ENCODE data around the gene NHSL2.
A peak's percentile ranks its signal among the peaks of the same experiment; 100 is the strongest.

Gene NHSL2

GRCh38 chrX:72020788-72021187 is 110.1 kb downstream of the NHSL2 start:
- no peak for DNase-seq

GRCh38 chrX:72021975-72022374 is 111.3 kb downstream of the NHSL2 start:
- no peak for DNase-seq

GRCh38 chrX:72023071-72023470 is 112.4 kb downstream of the NHSL2 start:
- no peak for DNase-seq

- no peak for DNase-seq
These were observed 114.7 kb downstream of the NHSL2 start for GRCh38 chrX:72025236-72025770.

- no peak for DNase-seq
These were observed 115.8 kb downstream of the NHSL2 start for GRCh38 chrX:72026341-72027023.

GRCh38 chrX:72027024-72027913 is 116.6 kb downstream of the NHSL2 start:
- no peak for DNase-seq

GRCh38 chrX:72027914-72028307 is 117.3 kb downstream of the NHSL2 start:
- DNase-seq: no peak

- DNase-seq: no peak
These were observed 118.2 kb downstream of the NHSL2 start for GRCh38 chrX:72028701-72029470.

- no peak for DNase-seq
These were observed 119.1 kb downstream of the NHSL2 start for GRCh38 chrX:72029483-72030411.

- no peak for DNase-seq
These were observed 119.8 kb downstream of the NHSL2 start for GRCh38 chrX:72030431-72030830.

GRCh38 chrX:72031118-72031517 is 120.5 kb downstream of the NHSL2 start:
- no peak for DNase-seq

- DNase-seq: no peak
These were observed 121.0 kb downstream of the NHSL2 start for GRCh38 chrX:72031634-72032033.

- no peak for DNase-seq
These were observed 127.0 kb downstream of the NHSL2 start for GRCh38 chrX:72037601-72038000.

- DNase-seq: no peak
These were observed 127.4 kb downstream of the NHSL2 start for GRCh38 chrX:72038016-72038415.

GRCh38 chrX:72038868-72039267 is 128.2 kb downstream of the NHSL2 start:
- no peak for DNase-seq

- peak in 1 of 14 donors; percentile 3 for DNase-seq
These were observed 129.9 kb downstream of the NHSL2 start for GRCh38 chrX:72040506-72040905.

- no peak for DNase-seq
These were observed 130.5 kb downstream of the NHSL2 start for GRCh38 chrX:72041176-72041575.

- DNase-seq: no peak
These were observed 131.5 kb downstream of the NHSL2 start for GRCh38 chrX:72041871-72042851.

- no peak for DNase-seq
These were observed 132.2 kb downstream of the NHSL2 start for GRCh38 chrX:72042852-72043248.

- DNase-seq: no peak
These were observed 133.0 kb downstream of the NHSL2 start for GRCh38 chrX:72043636-72044035.
